HG02678 (cell line): ENCODE data around the gene SEMA4B.
"Not testable (repeated sequence)": the region's sequence is repeated elsewhere in the genome, so short reads cannot be mapped to it uniquely, and the experiment has no call there.

ENCODE experiments used
- ATAC-seq: cut with Tn5 transposase; IDR thresholded peaks from one replicate; pipeline ENCODE4 v1.9.1; 2021; ENCODE audit warnings: mild to moderate bottlenecking, moderate library complexity; ENCODE audit not compliant: unreplicated experiment

SEMA4B gene

DNA sequence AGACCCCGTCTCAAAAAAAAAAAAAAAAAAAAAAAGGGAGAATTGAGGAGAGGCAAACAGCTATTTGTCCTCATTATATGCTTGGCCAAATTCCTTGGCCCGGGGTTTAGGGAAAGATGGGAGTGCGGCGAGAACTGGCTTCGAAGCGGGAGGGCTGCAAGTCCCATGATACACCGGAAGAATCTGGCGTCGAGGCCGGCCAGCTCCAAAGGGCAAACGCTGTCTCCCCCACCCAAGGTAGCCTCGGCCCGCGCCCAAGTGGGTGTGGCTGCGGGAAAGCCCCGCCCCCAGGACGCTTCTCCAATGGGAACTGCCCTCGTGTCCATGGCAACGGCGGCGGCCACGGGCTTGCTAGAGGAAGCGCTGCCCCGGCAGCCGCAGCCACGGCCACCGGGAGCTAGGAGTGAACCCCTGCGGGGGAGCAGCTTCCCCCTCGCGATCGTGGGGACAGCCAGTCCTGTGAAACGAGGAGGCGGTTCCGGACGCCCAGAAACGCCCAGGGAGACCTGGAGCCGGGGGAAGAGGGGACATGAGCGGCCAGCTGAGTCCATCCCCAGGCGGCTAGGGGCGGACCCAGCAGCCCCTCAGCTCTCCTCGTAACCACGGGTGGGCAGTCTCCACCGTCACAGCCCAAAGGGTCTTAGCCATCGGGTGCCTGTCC lies 48.2 kb downstream of the SEMA4B start, which contains the start of gene TTLL13:
TTLL13 (plus strand) TSS at position 354 of the 661 bp plus-strand sequence. CDS start 1,075 bp downstream, outside the sequence.
- ATAC-seq: peak; percentile 74

DNA sequence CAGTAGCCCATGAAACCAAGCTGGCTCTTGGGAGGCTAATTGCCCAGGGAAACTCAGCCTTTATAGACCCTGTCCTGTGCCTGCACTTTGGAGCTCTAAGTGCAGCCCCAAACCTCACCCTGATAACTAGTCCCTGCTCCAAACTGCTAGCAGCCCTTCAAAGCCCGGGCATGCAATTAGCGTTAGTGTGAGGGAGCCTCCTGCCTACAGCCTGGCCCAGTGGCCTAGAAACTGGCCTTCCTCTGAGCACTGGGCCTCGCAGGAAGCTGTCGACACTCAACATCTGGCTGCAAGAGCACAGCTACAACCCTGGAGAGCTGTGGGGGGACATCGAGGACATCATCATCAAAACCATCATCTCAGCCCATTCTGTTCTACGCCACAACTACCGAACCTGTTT lies 56.6 kb downstream of the SEMA4B start:
- no peak for ATAC-seq

DNA sequence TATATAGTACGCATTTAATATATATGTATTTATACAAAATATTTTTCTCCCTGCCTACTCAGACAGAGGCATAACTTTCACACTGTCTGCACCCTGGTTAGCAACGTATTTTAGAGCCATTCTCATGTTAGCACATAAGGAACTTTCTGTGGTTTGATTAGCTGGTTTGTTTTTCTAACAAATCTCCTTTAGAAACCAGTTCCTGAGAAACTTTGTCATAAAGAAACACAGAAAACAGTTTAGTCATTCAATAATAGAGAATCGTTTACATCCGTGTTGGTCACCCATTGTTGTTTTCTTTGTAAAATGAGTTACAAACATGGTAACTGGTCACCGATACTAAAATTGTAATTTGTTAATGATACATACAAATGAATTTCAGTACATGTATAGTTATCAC lies 58.4 kb downstream of the SEMA4B start:
- peak; percentile 71 for ATAC-seq

DNA sequence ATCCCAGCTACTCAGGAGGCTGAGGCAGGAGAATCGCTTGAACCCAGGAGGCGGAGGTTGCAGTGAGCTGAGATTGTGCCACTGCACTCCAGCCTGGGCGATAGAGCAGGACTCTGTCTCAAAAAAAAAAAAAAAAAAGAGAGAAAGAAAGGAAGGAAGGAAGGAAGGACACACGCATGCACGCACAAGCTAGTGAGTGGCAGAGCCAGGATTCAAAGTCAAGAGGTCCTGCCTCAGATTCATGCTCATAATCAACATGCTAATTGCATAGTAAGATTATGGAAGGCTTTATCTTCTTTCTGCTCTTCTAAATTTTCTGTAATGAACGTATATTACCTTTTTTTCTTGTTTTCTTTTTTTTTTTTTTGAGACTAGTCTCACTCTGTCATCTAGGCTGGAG lies 59.6 kb downstream of the SEMA4B start:
- not testable (repeated sequence) for ATAC-seq

DNA sequence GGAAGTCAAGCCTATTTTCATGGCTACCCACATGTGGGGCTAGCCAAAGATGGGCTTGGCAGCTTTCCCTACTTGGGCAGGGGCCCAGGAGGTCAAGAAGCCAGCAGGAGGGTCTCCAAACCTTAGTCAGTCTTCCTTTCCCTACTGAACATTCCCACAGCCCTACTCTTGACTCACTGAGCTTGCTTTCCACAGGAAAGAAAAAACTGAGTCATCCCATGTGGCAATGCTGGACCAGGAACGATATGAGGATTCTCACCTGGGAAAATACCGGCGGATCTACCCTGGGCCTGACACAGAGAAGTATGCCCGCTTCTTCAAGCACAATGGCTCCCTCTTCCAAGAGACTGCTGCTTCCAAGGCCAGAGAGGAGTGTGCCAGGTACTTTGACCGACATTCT lies 60.7 kb downstream of the SEMA4B start:
- ATAC-seq: no peak

DNA sequence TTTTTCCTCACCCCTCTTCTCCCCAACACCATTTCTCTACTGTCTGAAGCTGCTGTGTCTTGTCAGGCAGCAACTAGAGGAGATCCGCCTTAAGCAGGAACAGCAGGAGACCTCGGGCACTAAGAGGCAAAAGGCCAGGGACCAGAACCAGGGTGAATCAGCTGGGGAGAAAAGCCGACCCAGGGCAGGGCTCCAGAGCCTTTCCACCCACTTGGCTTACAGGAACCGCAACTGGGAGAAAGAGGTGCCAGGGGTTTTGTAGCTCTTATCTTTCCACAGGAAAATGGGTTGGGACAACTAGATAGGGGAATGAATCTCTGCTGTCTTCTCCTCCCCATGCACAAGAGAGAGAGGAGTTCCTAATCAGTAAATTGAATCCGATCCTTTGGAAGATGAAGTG lies 61.3 kb downstream of the SEMA4B start:
- ATAC-seq: no peak

DNA sequence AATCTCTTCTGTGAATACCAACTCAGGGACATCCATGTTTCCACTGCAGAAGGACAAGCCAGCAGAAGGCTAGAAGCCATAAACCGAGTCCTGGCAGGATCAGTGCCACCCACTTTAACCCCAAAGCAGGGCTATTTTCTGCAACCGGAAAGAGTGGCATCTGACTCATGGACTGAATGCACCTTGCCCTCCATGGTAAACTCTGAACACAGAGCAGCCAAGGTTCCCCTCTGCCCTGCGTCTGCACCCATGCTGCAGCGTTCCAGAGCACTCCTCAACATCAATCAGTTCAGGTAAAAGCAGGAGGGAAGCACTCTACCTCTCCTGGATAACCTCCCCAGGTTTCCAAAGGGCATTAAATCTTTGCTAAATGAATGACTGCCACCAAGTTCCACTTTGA lies 63.5 kb downstream of the SEMA4B start:
- no peak for ATAC-seq

DNA sequence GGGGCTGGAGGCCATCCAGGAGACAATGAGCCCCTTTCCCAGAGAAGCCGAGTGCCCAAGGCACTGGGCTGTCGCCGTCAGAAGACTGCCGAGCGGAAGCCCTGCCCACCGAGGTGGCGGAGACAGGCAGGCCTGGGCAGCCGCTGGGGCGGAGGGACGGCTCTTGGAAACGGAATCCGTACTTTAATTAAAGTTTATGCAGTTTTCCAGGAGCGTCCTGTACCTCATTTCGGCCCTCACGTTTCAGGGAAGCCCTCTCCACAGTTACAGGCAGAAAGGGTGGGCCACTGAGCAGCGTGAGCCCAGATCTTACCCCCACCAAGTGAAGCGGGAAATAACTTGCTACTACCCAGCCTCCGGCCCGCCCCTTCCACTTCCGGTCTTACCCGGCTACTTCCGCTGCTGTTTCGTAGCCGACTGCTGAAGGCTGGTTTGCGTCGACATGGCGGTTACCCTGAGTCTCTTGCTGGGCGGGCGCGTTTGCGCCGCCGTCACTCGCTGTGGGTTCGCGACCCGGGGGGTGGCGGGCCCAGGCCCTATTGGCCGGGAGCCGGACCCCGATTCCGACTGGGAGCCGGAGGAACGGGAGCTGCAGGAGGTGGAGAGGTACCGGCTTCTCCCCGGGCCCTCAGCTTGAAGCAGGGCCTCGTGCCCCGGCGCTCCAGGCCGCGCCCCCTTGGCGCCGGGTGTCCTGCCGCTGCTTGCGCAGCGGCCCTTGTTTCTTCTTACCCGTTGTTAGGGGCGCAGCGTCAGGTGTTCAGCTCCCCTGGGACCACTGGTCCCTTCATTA lies 64.3 kb downstream of the SEMA4B start, which contains the start of gene NGRN:
NGRN (plus strand) TSS at position 402 of the 790 bp plus-strand sequence; CDS start at position 443, 41 bp downstream.
- ATAC-seq: peak; percentile 93

DNA sequence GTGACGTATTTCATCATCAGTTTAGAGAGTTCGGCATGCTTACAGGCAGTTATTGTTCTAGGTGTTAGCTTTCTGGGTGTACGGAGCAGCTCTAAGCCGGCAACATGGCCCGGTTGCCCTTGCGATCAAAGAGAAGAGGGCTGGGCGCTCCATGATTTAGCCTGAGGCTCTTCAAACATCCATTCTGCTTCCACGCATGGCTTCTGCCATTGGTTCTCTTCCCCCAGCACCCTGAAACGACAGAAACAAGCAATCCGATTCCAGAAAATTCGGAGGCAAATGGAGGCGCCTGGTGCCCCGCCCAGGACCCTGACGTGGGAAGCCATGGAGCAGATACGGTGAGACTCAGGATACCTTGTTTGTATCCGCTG lies 64.9 kb downstream of the SEMA4B start:
- no peak for ATAC-seq

DNA sequence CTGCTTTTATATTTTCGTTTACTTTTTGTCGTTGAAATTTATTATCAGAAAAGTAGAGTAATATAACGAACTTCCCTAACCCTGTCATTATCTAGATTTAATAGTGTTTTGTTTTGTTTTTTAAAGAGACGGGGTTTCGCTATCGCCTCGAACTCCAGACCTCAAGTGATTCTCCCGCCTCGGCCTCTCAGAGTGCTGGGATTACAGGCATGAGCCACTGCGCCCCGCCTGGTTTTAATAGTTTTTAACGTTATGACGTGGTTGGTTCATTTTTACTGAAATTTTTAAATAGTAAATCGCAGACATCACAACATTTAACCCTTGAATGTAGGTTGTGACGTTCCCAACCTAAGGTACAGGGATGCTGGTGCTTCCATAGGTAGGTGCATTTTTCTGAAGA lies 65.4 kb downstream of the SEMA4B start:
- no peak for ATAC-seq

DNA sequence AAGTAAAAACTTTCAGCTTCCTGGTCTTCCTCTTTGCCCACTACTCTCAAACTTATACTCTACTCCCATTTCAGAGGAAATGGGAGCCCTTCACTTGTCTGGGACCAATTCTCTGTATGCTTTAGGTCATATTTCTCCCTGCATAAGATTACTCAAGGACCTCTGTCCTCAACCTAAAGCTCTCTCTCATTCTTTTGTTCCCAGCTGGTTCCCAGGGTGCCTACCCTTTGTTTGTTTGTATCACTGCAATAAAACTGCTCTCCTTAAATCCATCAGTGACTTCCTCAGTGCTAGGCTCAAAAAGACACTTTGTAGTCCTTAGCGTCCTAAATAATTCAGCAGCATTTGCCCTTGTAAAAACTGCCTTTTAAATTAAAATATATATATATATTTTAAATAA lies 67.3 kb downstream of the SEMA4B start:
- ATAC-seq: no peak

DNA sequence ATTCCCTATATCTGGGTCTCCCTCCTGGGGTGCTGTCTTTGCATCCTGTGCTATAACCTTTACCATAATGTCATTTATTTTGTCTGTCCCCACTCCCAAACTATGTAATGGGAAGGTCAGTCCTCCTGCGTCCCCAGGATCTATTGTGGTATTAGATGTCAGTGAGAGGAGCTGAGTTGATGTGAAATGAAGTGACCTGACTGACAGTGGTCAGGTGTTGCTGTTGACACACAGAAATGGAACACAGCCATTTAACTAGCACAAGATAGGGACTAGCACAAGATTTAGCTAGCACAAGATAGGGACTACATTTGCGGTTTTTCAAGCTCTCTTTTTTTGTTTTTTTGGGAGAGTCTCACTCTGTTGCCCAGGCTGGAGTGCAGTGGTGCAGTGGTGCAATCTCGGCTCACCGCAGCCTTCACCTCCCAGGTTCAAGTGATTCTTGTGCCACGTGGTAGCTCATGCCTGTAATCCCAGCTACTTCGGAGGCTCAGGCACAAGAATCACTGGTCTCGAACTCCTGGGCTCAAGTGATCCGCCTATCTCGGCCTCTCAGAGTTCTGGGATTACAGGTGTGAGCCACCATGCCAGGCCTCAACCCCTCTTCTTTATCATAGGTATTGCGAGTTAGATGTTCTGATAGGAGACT lies 69.5 kb downstream of the SEMA4B start:
- ATAC-seq: no peak

DNA sequence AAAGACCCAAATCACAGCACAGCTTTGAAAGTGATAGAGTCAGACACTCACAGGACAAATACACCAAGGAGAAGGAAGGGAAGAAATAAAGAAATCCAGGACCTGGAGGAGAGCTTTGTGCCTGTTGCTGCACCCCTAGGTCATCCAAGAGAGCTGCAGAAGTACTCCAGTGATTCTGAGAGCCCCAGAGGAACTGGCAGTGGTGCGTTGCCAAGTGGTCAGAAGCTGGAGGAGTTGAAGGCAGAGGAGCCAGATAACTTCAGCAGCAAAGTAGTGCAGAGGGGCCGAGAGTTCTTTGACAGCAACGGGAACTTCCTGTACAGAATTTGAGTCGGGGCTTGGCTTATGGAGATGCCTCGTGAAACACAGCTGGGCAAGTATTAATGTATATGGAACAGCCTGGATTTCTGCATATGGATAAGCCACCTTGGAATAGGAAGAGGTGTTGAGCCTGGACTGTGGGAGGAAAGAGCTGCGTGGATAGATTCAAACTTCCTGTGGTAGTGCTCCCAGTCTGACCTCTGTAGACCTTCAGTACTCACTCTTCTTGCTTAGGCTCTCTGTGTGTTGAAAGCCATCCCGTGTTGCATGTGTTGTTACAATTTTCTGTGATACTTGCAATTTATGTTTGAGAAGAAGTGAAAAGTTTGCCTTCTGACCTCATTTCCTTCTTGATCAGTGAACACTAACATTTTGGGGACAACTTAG lies 70.5 kb downstream of the SEMA4B start:
- ATAC-seq: no peak

DNA sequence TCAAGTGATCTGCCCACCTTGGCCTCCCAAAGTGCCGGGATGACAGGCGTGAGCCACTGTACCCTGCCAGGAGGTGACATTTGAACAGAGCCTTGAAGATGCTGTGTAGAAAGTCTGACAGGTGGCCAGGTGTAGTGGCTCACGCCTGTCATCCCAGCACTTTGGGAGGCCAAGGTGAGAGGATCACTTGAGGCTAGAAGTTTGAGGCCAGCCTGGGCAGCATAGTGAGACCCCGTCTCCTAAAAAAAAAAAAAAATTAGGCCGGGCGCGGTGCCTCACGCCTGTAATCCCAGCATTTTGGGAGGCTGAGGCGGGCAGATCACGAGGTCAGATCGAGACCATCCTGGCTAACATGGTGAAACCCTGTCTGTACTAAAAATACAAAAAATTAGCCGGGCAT lies 77.3 kb downstream of the SEMA4B start:
- ATAC-seq: not testable (repeated sequence)
